Measurements from ENCODE around the gene DAPK1. TPM values are rescaled to one million over a fixed set of nuclear protein-coding genes. Genes with fewer than 3 reads are reported as not detected.

The DAPK1 gene
- total and polyA plus RNA-seq, 10 of the 15 experiments (the other 5 are each of a cell fraction or from before 2014, with no cell fraction given): 8.2 to 94.7 (median 51.6) TPM

DNA sequence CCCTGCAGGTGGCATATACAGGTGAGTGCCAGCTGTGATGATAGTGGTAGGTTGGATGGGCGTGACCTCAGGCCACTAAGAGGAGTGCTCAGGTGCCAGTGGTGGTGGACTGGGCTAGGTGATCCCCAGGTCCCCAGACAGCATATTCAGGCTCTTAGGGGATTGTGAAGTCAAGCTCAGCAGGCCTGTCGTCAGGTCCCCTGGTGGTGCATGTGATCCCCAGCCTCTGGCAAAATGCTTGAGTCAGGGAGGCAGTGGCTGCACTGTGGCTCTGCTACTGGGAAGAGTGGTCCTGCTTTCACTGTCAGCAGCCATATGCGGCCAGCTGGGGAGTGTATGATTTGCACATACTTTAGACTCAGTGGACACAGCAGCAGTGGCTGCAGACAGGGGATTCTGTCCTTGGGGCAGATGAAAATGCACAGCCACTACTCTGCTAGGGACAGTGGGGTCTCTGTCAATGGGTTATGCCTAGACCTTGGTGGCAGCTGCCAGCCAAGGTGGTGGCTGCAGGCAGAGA, 196.6 kb downstream of the DAPK1 start:
- TF ChIP-seq, protein P1, sequence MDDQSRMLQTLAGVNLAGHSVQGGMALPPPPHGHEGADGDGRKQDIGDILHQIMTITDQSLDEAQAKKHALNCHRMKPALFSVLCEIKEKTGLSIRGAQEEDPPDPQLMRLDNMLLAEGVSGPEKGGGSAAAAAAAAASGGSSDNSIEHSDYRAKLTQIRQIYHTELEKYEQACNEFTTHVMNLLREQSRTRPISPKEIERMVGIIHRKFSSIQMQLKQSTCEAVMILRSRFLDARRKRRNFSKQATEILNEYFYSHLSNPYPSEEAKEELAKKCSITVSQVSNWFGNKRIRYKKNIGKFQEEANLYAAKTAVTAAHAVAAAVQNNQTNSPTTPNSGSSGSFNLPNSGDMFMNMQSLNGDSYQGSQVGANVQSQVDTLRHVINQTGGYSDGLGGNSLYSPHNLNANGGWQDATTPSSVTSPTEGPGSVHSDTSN (IDR thresholded peaks at IDR 0.05; ENCODE audit: insufficient replicate concordance, low read depth, low read length): no peak
- no peak for TF ChIP-seq MYB (IDR thresholded peaks at IDR 0.05; ENCODE audit: borderline replicate concordance, low read depth, low read length)
- no peak for TF ChIP-seq STAT3 (IDR thresholded peaks at IDR 0.05; ENCODE audit: low read depth, low read length)
- TF ChIP-seq RELA (IDR thresholded peaks at IDR 0.05; ENCODE audit: borderline replicate concordance, partially characterized antibody): no peak
- TF ChIP-seq, protein P2, sequence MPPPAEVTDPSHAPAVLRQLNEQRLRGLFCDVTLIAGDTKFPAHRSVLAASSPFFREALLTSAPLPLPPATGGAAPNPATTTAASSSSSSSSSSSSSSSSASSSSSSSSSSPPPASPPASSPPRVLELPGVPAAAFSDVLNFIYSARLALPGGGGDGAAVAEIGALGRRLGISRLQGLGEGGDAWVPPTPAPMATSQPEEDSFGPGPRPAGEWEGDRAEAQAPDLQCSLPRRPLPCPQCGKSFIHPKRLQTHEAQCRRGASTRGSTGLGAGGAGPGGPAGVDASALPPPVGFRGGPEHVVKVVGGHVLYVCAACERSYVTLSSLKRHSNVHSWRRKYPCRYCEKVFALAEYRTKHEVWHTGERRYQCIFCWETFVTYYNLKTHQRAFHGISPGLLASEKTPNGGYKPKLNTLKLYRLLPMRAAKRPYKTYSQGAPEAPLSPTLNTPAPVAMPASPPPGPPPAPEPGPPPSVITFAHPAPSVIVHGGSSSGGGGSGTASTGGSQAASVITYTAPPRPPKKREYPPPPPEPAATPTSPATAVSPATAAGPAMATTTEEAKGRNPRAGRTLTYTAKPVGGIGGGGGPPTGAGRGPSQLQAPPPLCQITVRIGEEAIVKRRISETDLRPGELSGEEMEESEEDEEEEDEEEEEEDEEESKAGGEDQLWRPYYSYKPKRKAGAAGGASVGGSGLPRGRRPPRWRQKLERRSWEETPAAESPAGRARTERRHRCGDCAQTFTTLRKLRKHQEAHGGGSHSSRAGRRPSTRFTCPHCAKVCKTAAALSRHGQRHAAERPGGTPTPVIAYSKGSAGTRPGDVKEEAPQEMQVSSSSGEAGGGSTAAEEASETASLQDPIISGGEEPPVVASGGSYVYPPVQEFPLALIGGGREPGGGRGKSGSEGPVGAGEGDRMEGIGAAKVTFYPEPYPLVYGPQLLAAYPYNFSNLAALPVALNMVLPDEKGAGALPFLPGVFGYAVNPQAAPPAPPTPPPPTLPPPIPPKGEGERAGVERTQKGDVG (CRISPR knock-in tag; IDR thresholded peaks at IDR 0.05): no peak
- TF ChIP-seq IKZF2 (IDR thresholded peaks at IDR 0.05): no peak
- TF ChIP-seq RB1 (IDR thresholded peaks at IDR 0.05; ENCODE audit: borderline replicate concordance): no peak
- TF ChIP-seq TCF3 (IDR thresholded peaks at IDR 0.05; ENCODE audit: borderline replicate concordance, insufficient read depth, low read depth, low read length): no peak
- TF ChIP-seq, protein P3, sequence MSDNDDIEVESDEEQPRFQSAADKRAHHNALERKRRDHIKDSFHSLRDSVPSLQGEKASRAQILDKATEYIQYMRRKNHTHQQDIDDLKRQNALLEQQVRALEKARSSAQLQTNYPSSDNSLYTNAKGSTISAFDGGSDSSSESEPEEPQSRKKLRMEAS (IDR thresholded peaks at IDR 0.05; ENCODE audit: low read depth, low read length): no peak
- TF ChIP-seq CEBPZ (IDR thresholded peaks at IDR 0.05; ENCODE audit: low read depth, low read length): no peak
- no peak for TF ChIP-seq POU2F2 (IDR thresholded peaks at IDR 0.05; ENCODE audit: borderline replicate concordance, low read depth, low read length)
- 23% methylated on average over 3 of the region's 3 CpGs for WGBS (ENCODE audit: insufficient coverage, insufficient replicate concordance, low lambda C conversion rate, missing lambda C conversion rate)
- Histone ChIP-seq H3K4me1 (ENCODE audit: control insufficient read depth, insufficient read depth, low read length) (no peaks in the 10 kb centered on the region), H3K79me2 (ENCODE audit: control insufficient read depth, insufficient read depth, low read length) (no peaks in the 10 kb centered on the region), H3K4me3 (no peak overlapping the region), H3K27me3 (replicated peaks in 1 of 2; ENCODE audit: control insufficient read depth in 2 of 2, insufficient read depth in 2 of 2, low read length in 1 of 2) (no peaks in the 10 kb centered on the region), H3K9ac (ENCODE audit: control insufficient read depth, insufficient read depth, low read length) (no peak overlapping the region), H3K27ac (ENCODE audit: control insufficient read depth, insufficient read depth) (no peak overlapping the region), H3K9me3 (replicated peaks; ENCODE audit: control insufficient read depth, insufficient read depth, low read length) (no peaks in the 10 kb centered on the region; the same call in 2 of the 3 replicates), H3K36me3 (ENCODE audit: control insufficient read depth in 2 of 2, insufficient read depth in 2 of 2, low read length in 1 of 2) (peaks cover 4 to 15% of the 10 kb centered on the region in 2 experiments; a peak in 3 of 4 replicates), H4K20me1 (ENCODE audit: control insufficient read depth, insufficient read depth) (no peaks in the 10 kb centered on the region), H3K4me2 (ENCODE audit: control insufficient read depth, insufficient read depth) (no peak overlapping the region), H2AFZ (ENCODE audit: control insufficient read depth, low read depth, low read length) (no peak overlapping the region)
- ChIA-PET CTCF (interaction anchor here (3.1 kb wide), 1 partner anchor 10 kb away, joined by 10 read pairs; no protein-coding TSS in a partner anchor), SMC1A (ENCODE audit: uncharacterized antibody, unreplicated experiment) (no interaction called here), POLR2A (no interaction called here), RAD21 (ENCODE audit: unreplicated experiment) (no interaction called here)
- FAIRE-seq (no peak), ATAC-seq (no peak), DNase-seq (ENCODE audit: low read depth, low spot score) (no peak)
- in situ Hi-C loops (cut with MboI) (no loop called here), intact Hi-C loops (cut with micrococcal nuclease; ENCODE audit: unreplicated experiment) (no loop called here)
- BruUV-seq (replicated peaks): no TSS peak
